SK-N-SH (cell line): ENCODE results near the gene SCNN1A.

Experiments used
- CHD2 ChIP-seq: fragments of 150-350 bp; IDR thresholded peaks from 2 replicates; pipeline ENCODE4 v1.6.1; 2018; ENCODE audit warnings: low read length; ENCODE audit not compliant: partially characterized antibody
- ELF1 ChIP-seq: IDR thresholded peaks from 2 replicates; pipeline ENCODE4 v1.4.0; 2012
- FOXM1 ChIP-seq: IDR thresholded peaks from 2 replicates; pipeline ENCODE4 v1.4.0; 2012; ENCODE audit warnings: low read depth, mild to moderate bottlenecking
- GABPA ChIP-seq: IDR thresholded peaks from 2 replicates; pipeline ENCODE4 v1.4.0; 2012; ENCODE audit warnings: low read depth, mild to moderate bottlenecking
- JUND ChIP-seq: IDR thresholded peaks from 2 replicates; pipeline ENCODE4 v1.4.0; 2012
- SIN3A ChIP-seq: IDR thresholded peaks from 2 replicates; pipeline ENCODE4 v1.6.1; 2012; ENCODE audit warnings: low read depth, mild to moderate bottlenecking, low read length, moderate library complexity, borderline replicate concordance
- TAF1 ChIP-seq: IDR thresholded peaks from 2 replicates; pipeline ENCODE4 v1.6.1; 2012; ENCODE audit warnings: low read depth, mild to moderate bottlenecking, low read length, moderate library complexity, borderline replicate concordance
- TEAD4 ChIP-seq: IDR thresholded peaks from 2 replicates; pipeline ENCODE4 v1.4.0; 2012; ENCODE audit warnings: mild to moderate bottlenecking, borderline replicate concordance; ENCODE audit not compliant: insufficient read depth
- YY1 ChIP-seq: IDR thresholded peaks from 2 replicates; pipeline ENCODE4 v1.4.0; 2012; ENCODE audit warnings: low read depth, mild to moderate bottlenecking
- TF ChIP-seq, protein P1 (sequence below): fragments of 200-600 bp; sonication (generic); IDR thresholded peaks from 2 replicates; pipeline ENCODE4 v1.6.1; 2017; ENCODE audit warnings: antibody characterized with exemption, mild to moderate bottlenecking, moderate library complexity
- TF ChIP-seq, protein P2 (sequence below): IDR thresholded peaks from 2 replicates; pipeline ENCODE4 v1.4.0; 2012; ENCODE audit warnings: low read depth, borderline replicate concordance

DNA sequence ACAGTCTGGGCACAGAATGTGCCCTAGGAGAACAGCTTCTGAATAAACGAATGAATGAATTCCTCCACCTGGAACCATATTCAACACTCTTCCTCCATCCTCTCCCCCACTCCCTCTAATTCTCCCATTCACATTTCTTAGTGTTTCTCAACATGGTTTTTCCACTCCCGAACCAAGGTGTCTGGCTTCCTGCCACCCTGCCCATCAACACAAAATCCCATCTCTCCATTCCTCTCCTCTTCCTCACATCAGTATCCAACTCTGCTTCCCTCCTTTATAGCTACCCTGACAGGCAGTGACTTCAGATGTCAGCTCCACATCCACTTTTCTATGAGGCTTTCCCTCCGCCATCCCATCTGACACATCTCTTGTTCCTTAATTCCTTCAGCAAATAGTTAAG is 36.4 kb downstream of the SCNN1A start:
- TF ChIP-seq GABPA: no peak
- TF ChIP-seq, protein P1, sequence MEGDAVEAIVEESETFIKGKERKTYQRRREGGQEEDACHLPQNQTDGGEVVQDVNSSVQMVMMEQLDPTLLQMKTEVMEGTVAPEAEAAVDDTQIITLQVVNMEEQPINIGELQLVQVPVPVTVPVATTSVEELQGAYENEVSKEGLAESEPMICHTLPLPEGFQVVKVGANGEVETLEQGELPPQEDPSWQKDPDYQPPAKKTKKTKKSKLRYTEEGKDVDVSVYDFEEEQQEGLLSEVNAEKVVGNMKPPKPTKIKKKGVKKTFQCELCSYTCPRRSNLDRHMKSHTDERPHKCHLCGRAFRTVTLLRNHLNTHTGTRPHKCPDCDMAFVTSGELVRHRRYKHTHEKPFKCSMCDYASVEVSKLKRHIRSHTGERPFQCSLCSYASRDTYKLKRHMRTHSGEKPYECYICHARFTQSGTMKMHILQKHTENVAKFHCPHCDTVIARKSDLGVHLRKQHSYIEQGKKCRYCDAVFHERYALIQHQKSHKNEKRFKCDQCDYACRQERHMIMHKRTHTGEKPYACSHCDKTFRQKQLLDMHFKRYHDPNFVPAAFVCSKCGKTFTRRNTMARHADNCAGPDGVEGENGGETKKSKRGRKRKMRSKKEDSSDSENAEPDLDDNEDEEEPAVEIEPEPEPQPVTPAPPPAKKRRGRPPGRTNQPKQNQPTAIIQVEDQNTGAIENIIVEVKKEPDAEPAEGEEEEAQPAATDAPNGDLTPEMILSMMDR: no peak
- no peak for TF ChIP-seq YY1
- no peak for TF ChIP-seq TEAD4
- TF ChIP-seq, protein P2, sequence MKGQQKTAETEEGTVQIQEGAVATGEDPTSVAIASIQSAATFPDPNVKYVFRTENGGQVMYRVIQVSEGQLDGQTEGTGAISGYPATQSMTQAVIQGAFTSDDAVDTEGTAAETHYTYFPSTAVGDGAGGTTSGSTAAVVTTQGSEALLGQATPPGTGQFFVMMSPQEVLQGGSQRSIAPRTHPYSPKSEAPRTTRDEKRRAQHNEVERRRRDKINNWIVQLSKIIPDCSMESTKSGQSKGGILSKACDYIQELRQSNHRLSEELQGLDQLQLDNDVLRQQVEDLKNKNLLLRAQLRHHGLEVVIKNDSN: no peak
- no peak for TF ChIP-seq FOXM1
- TF ChIP-seq ELF1: no peak
- TF ChIP-seq TAF1: no peak
- no peak for TF ChIP-seq CHD2
- TF ChIP-seq SIN3A: no peak
- no peak for TF ChIP-seq JUND
